Prostate gland (tissue), 2 donors: ENCODE results near the gene SPG11.
"Not testable (repeated sequence)": the region's sequence is repeated elsewhere in the genome, so short reads cannot be mapped to it uniquely, and the experiment has no call there.

Source experiments
- CTCF ChIP-seq, 4 experiments: fragments of 200-600 bp in 2 of 4; fragments of 450-650 bp in 2 of 4; sonication (generic) in 2 of 4; IDR thresholded peaks; 1 replicate in 3 of 4; 2 replicates in 1 of 4; pipeline ENCODE4 v1.5.1; 2016 to 2019; ENCODE audit warnings: antibody characterized with exemption in 4 of 4, mild to moderate bottlenecking in 2 of 4, moderate library complexity in 2 of 4
- POLR2AphosphoS5 ChIP-seq: sonication (generic); formaldehyde crosslinking; IDR thresholded peaks from one replicate; pipeline ENCODE4 v1.6.1; 2017; ENCODE audit warnings: antibody characterized with exemption

GRCh38 chr15:44689318-44689717 is 25.9 kb upstream of the SPG11 start:
- TF ChIP-seq CTCF (IDR thresholded peaks at IDR 0.05); POLR2AphosphoS5: not testable (repeated sequence)
